ENCODE measurements around the gene CDH4. TPM values are rescaled to one million over a fixed set of nuclear protein-coding genes. Genes with fewer than 3 reads are reported as not detected.

Gene CDH4
- total RNA-seq, 6 experiments from 2014 or later = 5.8 to 12.8 (median 10.9) TPM

GRCh38 chr20:61958773-61959700, 707.0 kb downstream of the CDH4 start:
- no peak for DNase-seq
- no peak overlapping the region for H3K27ac Mint-ChIP-seq
- no peak for TF ChIP-seq CTCF (IDR thresholded peaks at IDR 0.05)
- no peaks in the 10 kb centered on the region for H3K9me3 Mint-ChIP-seq
- no peaks in the 10 kb centered on the region for H3K4me1 Mint-ChIP-seq (ENCODE audit: low read depth)
- no peaks in the 10 kb centered on the region for H3K36me3 Mint-ChIP-seq (ENCODE audit: low read depth)
- H3K27me3 Mint-ChIP-seq (ENCODE audit: insufficient read depth) = peaks cover 27% of the 10 kb centered on the region
- no peak overlapping the region for H3K4me3 Mint-ChIP-seq

GRCh38 chr20:61960836-61961235, 708.8 kb downstream of the CDH4 start:
- Mint-ChIP-seq H3K4me3 (no peak overlapping the region), H3K36me3 (ENCODE audit: low read depth) (no peaks in the 10 kb centered on the region)

GRCh38 chr20:61963149-61963548, 711.1 kb downstream of the CDH4 start:
- TF ChIP-seq CTCF (IDR thresholded peaks at IDR 0.05) = no peak
- H3K36me3 Mint-ChIP-seq (ENCODE audit: low read depth) = no peaks in the 10 kb centered on the region
- peaks cover 18% of the 10 kb centered on the region for H3K27me3 Mint-ChIP-seq (ENCODE audit: insufficient read depth)
- no peak overlapping the region for H3K27ac Mint-ChIP-seq
- H3K4me3 Mint-ChIP-seq = no peak overlapping the region
- H3K4me1 Mint-ChIP-seq (ENCODE audit: low read depth) = no peaks in the 10 kb centered on the region
- no peaks in the 10 kb centered on the region for H3K9me3 Mint-ChIP-seq
- DNase-seq = no peak

More at GRCh38 chr20:61960836-61961235, 708.8 kb downstream of the CDH4 start:
- no peak overlapping the region for H3K27ac Mint-ChIP-seq
- H3K9me3 Mint-ChIP-seq = no peaks in the 10 kb centered on the region
- no peak for DNase-seq
- H3K27me3 Mint-ChIP-seq (ENCODE audit: insufficient read depth) = peaks cover 22% of the 10 kb centered on the region
- H3K4me1 Mint-ChIP-seq (ENCODE audit: low read depth) = no peaks in the 10 kb centered on the region
- no peak for TF ChIP-seq CTCF (IDR thresholded peaks at IDR 0.05)

- Mint-ChIP-seq H3K36me3 (ENCODE audit: low read depth) (no peaks in the 10 kb centered on the region), H3K4me1 (ENCODE audit: low read depth) (no peaks in the 10 kb centered on the region), H3K4me3 (no peak overlapping the region), H3K27me3 (ENCODE audit: insufficient read depth) (peaks cover 13% of the 10 kb centered on the region), H3K9me3 (no peaks in the 10 kb centered on the region), H3K27ac (no peak overlapping the region)
- TF ChIP-seq CTCF (IDR thresholded peaks at IDR 0.05) = no peak
- no peak for DNase-seq
These were observed 712.0 kb downstream of the CDH4 start for GRCh38 chr20:61963885-61964674.

- no peaks in the 10 kb centered on the region for H3K9me3 Mint-ChIP-seq
- no peak overlapping the region for H3K27ac Mint-ChIP-seq
- DNase-seq = no peak
- no peak for TF ChIP-seq CTCF (IDR thresholded peaks at IDR 0.05)
- H3K36me3 Mint-ChIP-seq (ENCODE audit: low read depth) = no peaks in the 10 kb centered on the region
- H3K27me3 Mint-ChIP-seq (ENCODE audit: insufficient read depth) = peaks cover 10% of the 10 kb centered on the region
- no peaks in the 10 kb centered on the region for H3K4me1 Mint-ChIP-seq (ENCODE audit: low read depth)
- H3K4me3 Mint-ChIP-seq = no peak overlapping the region
These were observed 712.9 kb downstream of the CDH4 start for GRCh38 chr20:61964675-61965605.
